ENCODE measurements around the gene UFC1. TPM values are rescaled to one million over a fixed set of nuclear protein-coding genes. Genes with fewer than 3 reads are reported as not detected.

Gene UFC1
- total RNA-seq, 1 donor from 2014 or later, result 92.2 TPM

- H3K27me3 ChIP-seq (ENCODE audit: low read depth), result no peaks in the 10 kb centered on the region
- DNase-seq (no peak), ATAC-seq (no peak)
- no peak overlapping the region for H3K4me3 ChIP-seq
- no peaks in the 10 kb centered on the region for H3K36me3 ChIP-seq
- TF ChIP-seq CTCF (IDR thresholded peaks at IDR 0.05), result no peak
- H3K9me3 ChIP-seq, result no peaks in the 10 kb centered on the region
- peaks cover 39% of the 10 kb centered on the region for H3K4me1 ChIP-seq
- peak overlapping the region; percentile 9 for H3K27ac ChIP-seq
- intact Hi-C loops (cut with DNase I), result no loop called here
These were observed 15.3 kb upstream of the UFC1 start for GRCh38 chr1:161138431-161138830.

GRCh38 chr1:161139766-161140165 lies 14.0 kb upstream of the UFC1 start:
- Histone ChIP-seq H3K9me3 (no peaks in the 10 kb centered on the region), H3K27ac (no peak overlapping the region), H3K4me1 (peaks cover 28% of the 10 kb centered on the region), H3K36me3 (no peaks in the 10 kb centered on the region), H3K4me3 (no peak overlapping the region), H3K27me3 (ENCODE audit: low read depth) (no peaks in the 10 kb centered on the region)
- peak; percentile 49 for TF ChIP-seq CTCF (IDR thresholded peaks at IDR 0.05)
- peak; percentile 32 to 66 for ATAC-seq
- no peak for DNase-seq
- intact Hi-C loops (cut with DNase I), result no loop called here

- ATAC-seq (no peak), DNase-seq (no peak)
- no peak overlapping the region for H3K27ac ChIP-seq
- H3K36me3 ChIP-seq, result no peaks in the 10 kb centered on the region
- no peak overlapping the region for H3K4me3 ChIP-seq
- TF ChIP-seq CTCF (IDR thresholded peaks at IDR 0.05), result no peak
- intact Hi-C loops (cut with DNase I), result no loop called here
- H3K27me3 ChIP-seq (ENCODE audit: low read depth), result no peaks in the 10 kb centered on the region
- H3K4me1 ChIP-seq, result peaks cover 28% of the 10 kb centered on the region
- no peaks in the 10 kb centered on the region for H3K9me3 ChIP-seq
These were observed 12.9 kb upstream of the UFC1 start for GRCh38 chr1:161140755-161141400.

- Histone ChIP-seq H3K9me3 (no peaks in the 10 kb centered on the region), H3K27ac (no peak overlapping the region), H3K4me1 (no peaks in the 10 kb centered on the region), H3K4me3 (no peak overlapping the region), H3K27me3 (ENCODE audit: low read depth) (no peaks in the 10 kb centered on the region), H3K36me3 (no peaks in the 10 kb centered on the region)
- no peak for TF ChIP-seq CTCF (IDR thresholded peaks at IDR 0.05)
- intact Hi-C loops (cut with DNase I), result no loop called here
- DNase-seq, result no peak
- no peak for ATAC-seq
These were observed 7.9 kb upstream of the UFC1 start for GRCh38 chr1:161145832-161146231.

- ATAC-seq (no peak), DNase-seq (no peak)
- H3K4me1 ChIP-seq, result peaks cover 15% of the 10 kb centered on the region
- peak overlapping the region; percentile 80 for H3K4me3 ChIP-seq
- H3K27ac ChIP-seq, result peak overlapping the region; percentile 91
- no peak for TF ChIP-seq CTCF (IDR thresholded peaks at IDR 0.05)
- peaks cover 16% of the 10 kb centered on the region for H3K36me3 ChIP-seq
- intact Hi-C loops (cut with DNase I), result no loop called here
- H3K27me3 ChIP-seq (ENCODE audit: low read depth), result no peaks in the 10 kb centered on the region
- no peaks in the 10 kb centered on the region for H3K9me3 ChIP-seq
These were observed 602 bp upstream of the UFC1 start for GRCh38 chr1:161153176-161153575.
